Activated T-cell treated with anti-CD3 and anti-CD28 coated beads, Interleukin-2, amount 50 U/mL, for 24 hours (primary cell): ENCODE results near the gene YBEY.
"Not testable (repeated sequence)": the region's sequence is repeated elsewhere in the genome, so short reads cannot be mapped to it uniquely, and the experiment has no call there.

Experiments
- DNase-seq: peaks from one replicate; pipeline ENCODE4 v3.0.0-alpha.2; 2020
- H3K27ac Mint-ChIP-seq: 2 replicates; pipeline ENCODE4 v1.8.0; 2020; ENCODE audit warnings: mild to moderate bottlenecking, mixed read lengths
- H3K27me3 Mint-ChIP-seq: 2 replicates; pipeline ENCODE4 v1.8.0; 2020; ENCODE audit warnings: mixed read lengths
- H3K36me3 Mint-ChIP-seq: 2 replicates; pipeline ENCODE4 v1.8.0; 2020; ENCODE audit warnings: low read depth, mixed read lengths
- H3K4me1 Mint-ChIP-seq: 2 replicates; pipeline ENCODE4 v1.8.0; 2020; ENCODE audit warnings: low read depth, mixed read lengths
- H3K4me3 Mint-ChIP-seq: 2 replicates; pipeline ENCODE4 v1.8.0; 2020; ENCODE audit warnings: mild to moderate bottlenecking, moderate library complexity, mixed read lengths
- H3K9me3 Mint-ChIP-seq: 2 replicates; pipeline ENCODE4 v1.8.0; 2020; ENCODE audit warnings: mixed read lengths

YBEY gene

GRCh38 chr21:46285761-46286647 is at the start of gene YBEY:
Gene YBEY (plus strand): TSS chr21:46286342. CDS start chr21:46286914, 572 bp downstream.
- DNase-seq: peak; percentile 93
- Mint-ChIP-seq H3K9me3 (no peaks in the 10 kb centered on the region), H3K27ac (peak within 1 kb of the TSS; percentile 99), H3K4me1 (peaks cover 53% of the 10 kb centered on the region), H3K4me3 (peak within 1 kb of the TSS; percentile 95), H3K36me3 (peaks cover 63% of the 10 kb centered on the region), H3K27me3 (no peaks in the 10 kb centered on the region)

DNA sequence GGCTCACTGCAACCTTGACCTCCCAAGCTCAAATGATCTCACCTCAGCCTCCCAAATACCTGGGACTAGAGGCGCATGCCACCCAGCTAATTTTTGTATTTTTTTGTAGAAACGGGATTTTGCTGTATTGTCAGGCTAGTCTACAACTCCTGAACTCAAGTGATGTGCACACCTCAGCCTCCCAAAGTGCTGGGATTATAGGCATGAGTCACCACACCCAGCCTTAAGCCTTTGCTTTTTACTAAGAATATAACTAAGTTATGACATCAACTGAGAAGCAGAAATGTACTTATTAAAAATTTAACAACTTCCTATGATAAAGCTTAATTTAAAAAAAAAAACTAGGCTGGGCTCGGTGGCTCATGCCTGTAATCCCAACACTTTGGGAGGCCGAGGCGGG is 48.7 kb upstream of the YBEY start:
- Mint-ChIP-seq H3K4me1 (peaks cover 13% of the 10 kb centered on the region), H3K27ac (no peak overlapping the region), H3K27me3 (no peaks in the 10 kb centered on the region), H3K4me3 (no peak overlapping the region), H3K9me3 (no peaks in the 10 kb centered on the region), H3K36me3 (peaks cover 87% of the 10 kb centered on the region)
- DNase-seq: no peak

DNA sequence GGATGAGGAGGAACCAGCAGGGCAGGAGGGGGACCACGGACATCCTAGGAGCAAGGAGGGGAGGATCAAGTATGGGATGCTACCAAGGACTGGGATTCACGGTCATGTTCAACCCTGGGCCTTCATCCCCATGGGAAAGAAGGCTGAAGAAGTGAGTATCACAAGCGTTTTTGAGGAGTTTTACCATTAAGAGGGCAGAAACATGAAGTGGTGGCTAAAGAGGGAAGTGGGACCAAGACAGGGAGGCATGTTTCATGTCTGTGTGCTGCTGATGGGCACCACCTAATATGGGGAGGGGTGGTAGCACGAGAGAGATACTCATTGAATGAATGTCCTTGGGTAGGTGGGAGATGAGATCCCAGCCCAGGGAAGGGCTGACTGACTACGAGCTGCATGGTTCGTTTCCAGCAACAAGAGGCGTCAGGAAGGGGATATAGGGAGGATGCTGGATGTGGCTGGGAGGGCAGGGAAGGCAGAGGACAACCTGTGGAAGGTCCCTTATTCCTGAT is 46.3 kb upstream of the YBEY start:
- Mint-ChIP-seq H3K27ac (peak overlapping the region; percentile 58), H3K4me1 (no peaks in the 10 kb centered on the region), H3K9me3 (no peaks in the 10 kb centered on the region), H3K4me3 (no peak overlapping the region), H3K36me3 (peaks cover 87% of the 10 kb centered on the region), H3K27me3 (no peaks in the 10 kb centered on the region)
- no peak for DNase-seq

GRCh38 chr21:46241577-46241976 is 44.6 kb upstream of the YBEY start:
- H3K36me3 Mint-ChIP-seq: peaks cover 87% of the 10 kb centered on the region
- not testable (repeated sequence) for H3K9me3 Mint-ChIP-seq, DNase-seq, H3K4me1 Mint-ChIP-seq, H3K4me3 Mint-ChIP-seq, H3K27me3 Mint-ChIP-seq
- peak overlapping the region; percentile 68 for H3K27ac Mint-ChIP-seq

GRCh38 chr21:46243325-46243724 is 42.8 kb upstream of the YBEY start:
- DNase-seq: no peak
- no peak overlapping the region for H3K4me3 Mint-ChIP-seq
- no peaks in the 10 kb centered on the region for H3K9me3 Mint-ChIP-seq
- H3K27me3 Mint-ChIP-seq: no peaks in the 10 kb centered on the region
- peak overlapping the region; percentile 76 for H3K27ac Mint-ChIP-seq
- H3K4me1 Mint-ChIP-seq: no peaks in the 10 kb centered on the region
- H3K36me3 Mint-ChIP-seq: peaks cover 94% of the 10 kb centered on the region

DNA sequence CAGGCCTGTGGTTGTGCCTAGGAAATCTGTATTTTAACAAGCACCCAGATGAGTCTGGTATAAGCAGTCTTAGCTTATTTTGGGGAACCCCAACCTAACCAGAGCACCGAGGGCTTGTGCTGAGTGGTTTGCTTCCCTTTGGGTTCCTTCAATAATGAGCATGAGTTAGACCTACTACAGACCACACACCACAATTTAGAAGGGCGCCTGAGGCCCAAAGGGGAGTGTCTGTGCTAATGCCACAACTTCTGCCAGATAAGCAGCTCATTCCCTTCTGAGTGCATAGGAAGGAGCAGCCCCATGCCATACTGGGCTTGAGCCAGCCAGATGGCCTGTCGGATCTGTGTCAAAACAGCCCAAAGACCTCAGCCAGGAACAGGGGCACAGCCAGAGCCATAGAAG is 42.2 kb upstream of the YBEY start:
- no peak for DNase-seq
- Mint-ChIP-seq H3K27me3 (no peaks in the 10 kb centered on the region), H3K4me3 (no peak overlapping the region), H3K27ac (no peak overlapping the region), H3K36me3 (peaks cover 94% of the 10 kb centered on the region), H3K4me1 (no peaks in the 10 kb centered on the region), H3K9me3 (no peaks in the 10 kb centered on the region)

GRCh38 chr21:46244602-46245001 is 41.5 kb upstream of the YBEY start:
- Mint-ChIP-seq H3K27ac (peak overlapping the region; percentile 47), H3K36me3 (peaks cover 94% of the 10 kb centered on the region), H3K4me3 (no peak overlapping the region)

DNA sequence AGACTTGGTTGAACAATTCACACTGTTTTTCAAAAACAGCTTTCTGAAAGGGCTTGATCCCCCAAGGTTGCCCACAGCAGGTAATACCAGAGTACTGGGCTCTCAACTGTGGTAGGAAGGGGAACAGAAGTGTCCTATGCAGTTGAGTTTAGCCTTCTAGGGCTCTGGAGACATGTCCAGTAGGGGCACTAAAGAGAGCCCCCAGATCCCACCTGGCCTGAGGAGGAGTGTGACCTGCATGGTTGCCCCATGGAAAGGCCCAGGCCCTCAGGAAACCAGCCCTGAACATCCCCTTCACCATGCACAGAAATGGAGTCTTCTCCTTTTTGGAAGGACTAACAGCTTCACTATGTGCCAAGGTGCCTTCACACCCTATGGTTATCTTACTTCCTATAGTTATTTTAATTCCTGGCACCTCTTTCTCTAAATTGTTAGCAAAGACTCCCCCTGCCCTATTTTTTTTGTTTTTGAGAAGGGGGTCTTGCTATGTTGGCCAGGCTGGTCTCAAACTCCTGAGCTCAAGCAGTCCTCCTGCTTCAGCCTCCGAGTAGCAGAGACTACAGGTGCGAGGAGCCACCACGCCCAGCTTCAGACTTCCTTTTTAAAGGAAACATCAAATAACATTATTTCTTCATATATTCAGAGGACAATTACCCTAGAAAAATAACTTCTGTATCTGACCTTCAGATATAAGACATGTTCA is 40.8 kb upstream of the YBEY start:
- Mint-ChIP-seq H3K36me3 (peaks cover 94% of the 10 kb centered on the region), H3K9me3 (no peaks in the 10 kb centered on the region), H3K4me1 (peaks cover 4% of the 10 kb centered on the region), H3K27me3 (no peaks in the 10 kb centered on the region), H3K4me3 (no peak overlapping the region), H3K27ac (no peak overlapping the region)
- DNase-seq: no peak

More at GRCh38 chr21:46244602-46245001, 41.5 kb upstream of the YBEY start:
- H3K4me1 Mint-ChIP-seq: no peaks in the 10 kb centered on the region
- DNase-seq: no peak
- H3K27me3 Mint-ChIP-seq: no peaks in the 10 kb centered on the region
- H3K9me3 Mint-ChIP-seq: no peaks in the 10 kb centered on the region

- Mint-ChIP-seq H3K27ac (peak overlapping the region; percentile 44), H3K27me3 (no peaks in the 10 kb centered on the region), H3K4me1 (peaks cover 11% of the 10 kb centered on the region), H3K4me3 (no peak overlapping the region), H3K9me3 (no peaks in the 10 kb centered on the region), H3K36me3 (peaks cover 95% of the 10 kb centered on the region)
- no peak for DNase-seq
These were observed 39.8 kb upstream of the YBEY start for GRCh38 chr21:46246345-46246744.

- Mint-ChIP-seq H3K27me3 (no peaks in the 10 kb centered on the region), H3K36me3 (peaks cover 95% of the 10 kb centered on the region), H3K4me1 (peaks cover 17% of the 10 kb centered on the region), H3K9me3 (no peaks in the 10 kb centered on the region), H3K4me3 (no peak overlapping the region), H3K27ac (no peak overlapping the region)
- no peak for DNase-seq
These were observed 38.3 kb upstream of the YBEY start for GRCh38 chr21:46247699-46248421.

- Mint-ChIP-seq H3K27ac (no peak overlapping the region), H3K36me3 (peaks cover 95% of the 10 kb centered on the region)
These were observed 37.7 kb upstream of the YBEY start for GRCh38 chr21:46248422-46248782.

DNA sequence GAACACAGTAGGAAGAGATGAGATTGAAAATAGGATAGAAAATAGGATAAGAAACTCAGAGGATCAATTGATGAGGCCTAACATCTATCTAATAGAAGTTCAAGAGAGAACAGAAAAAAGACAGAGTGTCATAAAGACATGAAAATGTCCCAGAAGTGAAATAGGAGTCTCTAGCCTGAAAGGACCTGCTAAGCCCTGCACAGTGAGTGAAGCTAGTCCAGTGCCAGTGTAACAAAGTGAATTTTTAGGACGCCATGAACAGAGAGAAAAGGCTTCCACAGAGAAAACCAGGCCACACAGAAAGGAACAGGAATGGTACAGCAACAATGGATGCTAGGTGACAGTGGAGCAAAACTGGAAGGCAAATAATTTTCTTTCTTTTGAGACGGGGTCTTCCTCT is 37.3 kb upstream of the YBEY start:
- Mint-ChIP-seq H3K36me3 (peaks cover 95% of the 10 kb centered on the region), H3K27me3 (no peaks in the 10 kb centered on the region), H3K4me3 (no peak overlapping the region), H3K9me3 (no peaks in the 10 kb centered on the region), H3K27ac (no peak overlapping the region), H3K4me1 (peaks cover 26% of the 10 kb centered on the region)
- DNase-seq: no peak

More at GRCh38 chr21:46248422-46248782, 37.7 kb upstream of the YBEY start:
- no peaks in the 10 kb centered on the region for H3K27me3 Mint-ChIP-seq
- peaks cover 21% of the 10 kb centered on the region for H3K4me1 Mint-ChIP-seq
- H3K9me3 Mint-ChIP-seq: no peaks in the 10 kb centered on the region
- DNase-seq: no peak
- H3K4me3 Mint-ChIP-seq: no peak overlapping the region

- H3K27me3 Mint-ChIP-seq: no peaks in the 10 kb centered on the region
- no peak overlapping the region for H3K4me3 Mint-ChIP-seq
- peaks cover 95% of the 10 kb centered on the region for H3K36me3 Mint-ChIP-seq
- H3K27ac Mint-ChIP-seq: peak overlapping the region; percentile 42
- DNase-seq: no peak
- peaks cover 40% of the 10 kb centered on the region for H3K4me1 Mint-ChIP-seq
- no peaks in the 10 kb centered on the region for H3K9me3 Mint-ChIP-seq
These were observed 35.9 kb upstream of the YBEY start for GRCh38 chr21:46250146-46250725.

GRCh38 chr21:46252840-46253239 is 33.3 kb upstream of the YBEY start:
- H3K27me3 Mint-ChIP-seq: no peaks in the 10 kb centered on the region
- H3K27ac Mint-ChIP-seq: peak overlapping the region; percentile 96
- no peaks in the 10 kb centered on the region for H3K9me3 Mint-ChIP-seq
- H3K36me3 Mint-ChIP-seq: peaks cover 96% of the 10 kb centered on the region
- no peak for DNase-seq
- no peak overlapping the region for H3K4me3 Mint-ChIP-seq
- peaks cover 40% of the 10 kb centered on the region for H3K4me1 Mint-ChIP-seq
